ENCODE results near the gene RARB. TPM values are rescaled to one million over a fixed set of nuclear protein-coding genes. Genes with fewer than 3 reads are reported as not detected.

RARB gene
- total RNA-seq, 2 donors from 2014 or later, result not detected

DNA sequence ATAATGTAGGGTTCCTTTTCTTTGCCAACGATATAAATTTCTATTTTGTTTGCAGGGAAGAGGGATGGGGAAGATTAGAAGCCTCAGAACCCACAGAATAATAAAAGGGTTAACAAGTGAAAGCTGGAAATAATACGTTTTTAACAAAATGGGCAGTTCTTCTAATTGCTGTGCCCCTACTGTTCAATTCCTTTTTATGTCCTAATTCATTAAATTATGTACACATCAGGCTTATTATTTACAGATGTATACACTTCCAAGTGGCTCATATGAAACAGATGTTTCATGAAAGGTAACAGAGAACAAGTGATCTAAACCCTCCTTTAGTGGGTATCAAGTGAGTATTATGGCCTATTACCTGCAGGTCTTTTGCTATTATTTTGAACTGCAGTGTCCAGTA, 16.2 kb downstream of the RARB start:
- H3K36me3 Mint-ChIP-seq (ENCODE audit: insufficient read depth in 2 of 2), result no peaks in the 10 kb centered on the region
- H3K4me1 Mint-ChIP-seq (ENCODE audit: low read depth), result no peaks in the 10 kb centered on the region
- H3K27ac Mint-ChIP-seq, result no peak overlapping the region
- peaks cover 0 to 1% of the 10 kb centered on the region in 2 donors for H3K9me3 Mint-ChIP-seq
- no peak for ATAC-seq (replicated peaks in 1 of 2)
- no peaks in the 10 kb centered on the region for H3K27me3 Mint-ChIP-seq (ENCODE audit: low read depth)
- H3K4me3 Mint-ChIP-seq, result no peak overlapping the region
- DNase-seq, result no peak

DNA sequence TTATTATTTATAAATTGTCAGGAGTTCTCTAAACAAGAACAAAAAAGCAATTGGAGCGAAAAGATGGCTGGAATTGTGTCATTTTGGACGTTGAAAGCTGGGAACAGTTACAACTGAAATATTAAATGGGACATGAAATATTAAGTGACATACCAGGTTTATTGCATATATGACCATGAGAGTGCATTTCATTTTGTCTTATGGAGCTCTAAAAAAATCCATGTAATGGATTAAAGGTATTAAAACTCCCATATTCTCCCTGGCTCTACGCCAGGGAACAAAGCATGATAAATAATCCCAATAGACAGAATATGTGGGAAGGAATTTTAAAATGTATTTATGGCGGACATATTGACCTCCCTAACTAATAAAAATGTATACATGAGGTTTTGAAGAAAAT, 17.7 kb downstream of the RARB start:
- DNase-seq, result no peak
- Mint-ChIP-seq H3K4me1 (ENCODE audit: low read depth) (no peaks in the 10 kb centered on the region), H3K9me3 (peaks cover 0 to 1% of the 10 kb centered on the region in 2 donors), H3K27ac (no peak overlapping the region), H3K4me3 (no peak overlapping the region), H3K27me3 (ENCODE audit: low read depth) (no peaks in the 10 kb centered on the region), H3K36me3 (ENCODE audit: insufficient read depth in 2 of 2) (no peaks in the 10 kb centered on the region)
- ATAC-seq (replicated peaks in 1 of 2), result no peak

DNA sequence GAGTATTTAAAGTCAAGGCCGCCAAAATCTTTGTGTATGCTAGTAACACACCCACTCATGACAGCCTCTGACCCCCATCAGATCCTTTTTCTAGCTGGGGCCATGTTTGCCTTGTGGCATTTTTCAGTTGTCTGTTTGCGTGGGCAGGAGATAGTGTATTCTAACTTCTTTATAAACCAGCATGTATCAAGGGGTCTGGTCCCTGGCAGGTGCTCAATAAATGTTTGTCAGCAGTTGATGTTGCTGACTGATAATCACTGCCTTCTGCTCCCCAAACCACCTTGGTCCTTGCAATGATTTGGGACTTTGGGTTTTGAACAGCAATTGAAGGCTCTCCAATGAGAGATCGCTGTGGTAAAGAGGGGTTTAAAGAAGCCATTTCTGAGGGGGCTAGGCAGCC, 19.2 kb downstream of the RARB start:
- Mint-ChIP-seq H3K27me3 (ENCODE audit: low read depth) (no peaks in the 10 kb centered on the region), H3K4me1 (ENCODE audit: low read depth) (no peaks in the 10 kb centered on the region), H3K27ac (no peak overlapping the region), H3K36me3 (ENCODE audit: insufficient read depth in 2 of 2) (no peaks in the 10 kb centered on the region), H3K4me3 (no peak overlapping the region), H3K9me3 (peaks cover 0 to 1% of the 10 kb centered on the region in 2 donors)
- DNase-seq (no peak), ATAC-seq (replicated peaks in 1 of 2) (no peak)

DNA sequence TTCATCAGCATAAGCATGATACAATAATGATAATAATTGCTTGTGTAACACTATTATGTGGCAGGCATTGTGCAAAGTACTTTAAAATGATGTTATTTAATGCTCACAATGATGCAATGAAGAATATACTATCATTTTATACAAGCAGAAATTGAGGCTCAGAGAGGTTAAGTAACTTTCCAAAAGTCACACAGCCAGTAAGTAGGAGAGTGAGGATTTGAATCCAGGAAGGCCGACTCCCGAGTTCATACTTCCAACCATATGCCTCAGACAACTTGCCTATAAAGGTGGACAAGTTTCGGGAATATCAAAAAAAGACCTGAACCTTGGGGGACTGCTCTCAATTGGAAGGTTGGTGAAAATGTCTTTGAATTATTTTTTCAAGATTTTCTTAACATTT, 19.9 kb downstream of the RARB start:
- H3K4me3 Mint-ChIP-seq, result no peak overlapping the region
- no peak overlapping the region for H3K27ac Mint-ChIP-seq
- DNase-seq (no peak), ATAC-seq (replicated peaks in 1 of 2) (no peak)
- no peaks in the 10 kb centered on the region for H3K9me3 Mint-ChIP-seq
- H3K27me3 Mint-ChIP-seq (ENCODE audit: low read depth), result no peaks in the 10 kb centered on the region
- H3K4me1 Mint-ChIP-seq (ENCODE audit: low read depth), result no peaks in the 10 kb centered on the region
- H3K36me3 Mint-ChIP-seq (ENCODE audit: insufficient read depth in 2 of 2), result no peaks in the 10 kb centered on the region

DNA sequence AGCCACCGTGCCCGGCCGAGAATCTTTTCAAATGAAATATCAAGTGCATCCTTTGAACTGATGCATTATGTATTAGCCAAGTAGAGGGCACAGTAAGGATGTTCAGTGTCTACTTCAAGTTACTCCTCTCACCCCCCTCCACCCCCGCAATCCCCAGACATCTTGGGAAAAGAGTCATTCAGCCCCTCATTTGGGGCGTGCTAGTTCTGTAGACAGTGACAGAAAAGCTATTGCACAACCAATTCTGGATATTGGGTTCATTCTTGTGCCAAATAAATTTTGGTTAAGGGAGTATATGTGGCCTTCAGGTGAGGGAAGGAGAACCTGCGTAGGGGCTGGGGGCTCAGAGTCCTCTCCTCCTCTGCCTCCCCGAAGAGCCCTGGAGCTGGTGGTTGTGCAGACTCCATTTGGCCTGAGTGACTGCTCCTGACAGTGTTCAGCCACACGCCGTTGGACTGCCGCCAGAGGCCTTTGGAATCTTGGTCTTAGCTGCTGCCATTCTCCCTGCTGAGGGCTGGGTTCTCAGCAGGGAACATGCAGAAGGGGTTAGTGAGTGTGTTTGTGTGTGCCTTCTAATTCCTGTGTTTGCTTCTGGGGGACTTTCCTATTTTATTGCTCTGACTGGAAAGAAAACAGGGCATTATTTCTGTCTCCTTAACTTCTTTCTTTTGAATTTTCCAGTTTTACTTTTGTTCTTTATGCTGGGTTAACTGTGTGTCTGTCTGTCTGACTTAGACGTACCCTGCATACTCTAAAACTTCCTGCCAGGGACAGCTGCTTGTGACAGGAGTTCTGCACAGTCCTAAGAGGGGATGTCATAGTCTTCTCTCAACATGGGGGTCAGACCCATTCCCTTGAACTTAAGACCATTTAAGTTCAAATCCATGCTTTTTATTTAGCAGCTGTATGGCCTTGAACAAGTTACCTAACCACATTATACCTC, 21.0 kb downstream of the RARB start:
- no peak for ATAC-seq (replicated peaks in 1 of 2)
- no peaks in the 10 kb centered on the region for H3K36me3 Mint-ChIP-seq (ENCODE audit: insufficient read depth in 2 of 2)
- H3K9me3 Mint-ChIP-seq, result no peaks in the 10 kb centered on the region
- H3K4me1 Mint-ChIP-seq (ENCODE audit: low read depth), result no peaks in the 10 kb centered on the region
- H3K27me3 Mint-ChIP-seq (ENCODE audit: low read depth), result no peaks in the 10 kb centered on the region
- no peak for DNase-seq
- H3K27ac Mint-ChIP-seq, result no peak overlapping the region
- no peak overlapping the region for H3K4me3 Mint-ChIP-seq

DNA sequence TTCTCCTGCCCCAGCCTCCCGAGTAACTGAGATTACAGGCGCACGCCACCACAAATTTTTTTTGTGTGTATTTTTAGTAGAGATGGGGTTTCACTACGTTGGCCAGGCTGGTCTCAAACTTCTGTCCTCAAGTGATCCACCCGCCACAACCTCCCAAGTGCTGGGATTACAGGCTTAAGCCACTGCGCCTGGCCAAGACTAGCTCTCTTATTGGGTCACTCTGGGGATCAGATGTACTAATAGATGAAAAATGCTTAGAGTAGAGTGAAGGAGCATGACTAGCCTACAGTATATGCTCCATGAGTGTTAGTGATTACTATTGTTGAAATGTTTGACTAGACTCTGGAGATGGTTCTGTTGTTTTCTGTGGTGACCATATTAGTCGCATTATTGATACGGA, 21.8 kb downstream of the RARB start:
- Mint-ChIP-seq H3K27me3 (ENCODE audit: low read depth) (no peaks in the 10 kb centered on the region), H3K4me3 (no peak overlapping the region), H3K9me3 (no peaks in the 10 kb centered on the region), H3K27ac (no peak overlapping the region), H3K36me3 (ENCODE audit: insufficient read depth in 2 of 2) (no peaks in the 10 kb centered on the region), H3K4me1 (ENCODE audit: low read depth) (no peaks in the 10 kb centered on the region)
- DNase-seq (no peak), ATAC-seq (replicated peaks in 1 of 2) (no peak)

GRCh38 chr3:25452192-25452591, 24.1 kb downstream of the RARB start:
- no peaks in the 10 kb centered on the region for H3K36me3 Mint-ChIP-seq (ENCODE audit: insufficient read depth in 2 of 2)
- no peak overlapping the region for H3K27ac Mint-ChIP-seq
- DNase-seq (no peak), ATAC-seq (replicated peaks in 1 of 2) (no peak)
- H3K4me1 Mint-ChIP-seq (ENCODE audit: low read depth), result no peaks in the 10 kb centered on the region
- no peak overlapping the region for H3K4me3 Mint-ChIP-seq
- no peaks in the 10 kb centered on the region for H3K27me3 Mint-ChIP-seq (ENCODE audit: low read depth)
- H3K9me3 Mint-ChIP-seq, result no peaks in the 10 kb centered on the region

GRCh38 chr3:25452740-25453139, 24.7 kb downstream of the RARB start:
- DNase-seq, result no peak
- Mint-ChIP-seq H3K36me3 (ENCODE audit: insufficient read depth in 2 of 2) (no peaks in the 10 kb centered on the region), H3K4me3 (no peak overlapping the region), H3K27ac (no peak overlapping the region), H3K27me3 (ENCODE audit: low read depth) (no peaks in the 10 kb centered on the region), H3K9me3 (no peaks in the 10 kb centered on the region), H3K4me1 (ENCODE audit: low read depth) (no peaks in the 10 kb centered on the region)
- ATAC-seq (replicated peaks in 1 of 2), result no peak

DNA sequence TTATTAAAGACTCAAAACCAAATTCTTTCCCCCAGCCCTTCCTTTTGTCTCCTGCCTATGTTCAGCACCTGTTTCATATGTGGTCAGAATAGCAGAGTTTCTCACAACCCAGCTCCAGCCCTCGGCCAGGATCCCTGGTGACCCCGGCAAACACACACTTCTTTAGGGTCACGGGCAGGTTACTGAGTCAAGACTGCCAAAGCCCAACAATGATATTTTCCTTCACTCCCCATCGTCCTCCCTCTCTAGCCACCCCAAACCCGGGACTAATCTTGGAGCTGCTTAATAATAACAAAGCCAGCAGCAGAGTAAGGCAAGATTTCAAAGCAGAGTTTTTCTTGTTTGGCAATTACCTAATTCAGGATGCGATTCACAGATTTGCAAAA, 25.5 kb downstream of the RARB start:
- no peak for DNase-seq
- H3K9me3 Mint-ChIP-seq, result no peaks in the 10 kb centered on the region

GRCh38 chr3:25454005-25454927, 26.2 kb downstream of the RARB start:
- ATAC-seq (replicated peaks in 1 of 2) (no peak), DNase-seq (no peak)
- Mint-ChIP-seq H3K4me3 (no peak overlapping the region), H3K27me3 (ENCODE audit: low read depth) (no peaks in the 10 kb centered on the region), H3K4me1 (ENCODE audit: low read depth) (no peaks in the 10 kb centered on the region), H3K27ac (no peak overlapping the region), H3K36me3 (ENCODE audit: insufficient read depth in 2 of 2) (no peaks in the 10 kb centered on the region), H3K9me3 (no peaks in the 10 kb centered on the region)

More for the DNA sequence above, 25.5 kb downstream of the RARB start:
- Mint-ChIP-seq H3K4me1 (ENCODE audit: low read depth) (no peaks in the 10 kb centered on the region), H3K27ac (no peak overlapping the region), H3K36me3 (ENCODE audit: insufficient read depth in 2 of 2) (no peaks in the 10 kb centered on the region), H3K4me3 (no peak overlapping the region), H3K27me3 (ENCODE audit: low read depth) (no peaks in the 10 kb centered on the region)
- ATAC-seq (replicated peaks in 1 of 2), result no peak

DNA sequence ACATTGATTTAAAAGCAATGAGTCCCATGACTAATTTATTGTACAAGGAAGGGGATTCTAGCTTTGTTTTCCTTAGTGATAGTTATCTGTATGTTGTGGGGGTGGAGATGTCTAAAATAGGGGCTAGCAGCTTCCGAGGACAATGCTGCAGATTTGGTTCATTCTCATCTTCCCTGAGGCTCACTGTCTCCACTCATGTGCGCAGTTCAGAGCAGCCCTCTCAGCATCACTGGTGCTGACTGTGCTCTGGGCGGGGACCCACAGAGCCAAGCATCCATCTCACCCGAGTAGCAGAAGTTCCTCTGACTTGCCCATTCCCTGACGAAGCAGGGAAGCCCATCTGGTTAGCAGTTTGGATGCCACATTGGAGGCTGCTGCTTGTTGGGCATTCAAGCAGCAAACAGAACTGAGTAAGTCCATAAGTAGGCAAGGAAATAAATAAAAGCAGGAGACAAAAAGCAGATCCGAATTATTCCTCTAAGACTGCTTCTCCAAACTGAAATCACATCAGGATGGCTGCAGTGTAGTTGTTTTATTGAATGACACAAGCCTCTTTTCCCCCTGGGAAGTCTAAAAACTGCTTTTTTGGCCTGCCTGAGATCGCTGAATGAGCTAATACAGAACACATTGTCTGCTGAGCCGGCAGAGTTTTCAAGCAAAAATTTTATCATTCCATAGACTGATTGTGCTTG, 27.5 kb downstream of the RARB start:
- no peaks in the 10 kb centered on the region for H3K36me3 Mint-ChIP-seq (ENCODE audit: insufficient read depth in 2 of 2)
- no peaks in the 10 kb centered on the region for H3K9me3 Mint-ChIP-seq
- DNase-seq (no peak), ATAC-seq (replicated peaks in 1 of 2) (no peak)
- H3K27ac Mint-ChIP-seq, result no peak overlapping the region
- H3K27me3 Mint-ChIP-seq (ENCODE audit: low read depth), result no peaks in the 10 kb centered on the region
- H3K4me3 Mint-ChIP-seq, result no peak overlapping the region
- peaks cover 1% of the 10 kb centered on the region for H3K4me1 Mint-ChIP-seq (ENCODE audit: low read depth)

DNA sequence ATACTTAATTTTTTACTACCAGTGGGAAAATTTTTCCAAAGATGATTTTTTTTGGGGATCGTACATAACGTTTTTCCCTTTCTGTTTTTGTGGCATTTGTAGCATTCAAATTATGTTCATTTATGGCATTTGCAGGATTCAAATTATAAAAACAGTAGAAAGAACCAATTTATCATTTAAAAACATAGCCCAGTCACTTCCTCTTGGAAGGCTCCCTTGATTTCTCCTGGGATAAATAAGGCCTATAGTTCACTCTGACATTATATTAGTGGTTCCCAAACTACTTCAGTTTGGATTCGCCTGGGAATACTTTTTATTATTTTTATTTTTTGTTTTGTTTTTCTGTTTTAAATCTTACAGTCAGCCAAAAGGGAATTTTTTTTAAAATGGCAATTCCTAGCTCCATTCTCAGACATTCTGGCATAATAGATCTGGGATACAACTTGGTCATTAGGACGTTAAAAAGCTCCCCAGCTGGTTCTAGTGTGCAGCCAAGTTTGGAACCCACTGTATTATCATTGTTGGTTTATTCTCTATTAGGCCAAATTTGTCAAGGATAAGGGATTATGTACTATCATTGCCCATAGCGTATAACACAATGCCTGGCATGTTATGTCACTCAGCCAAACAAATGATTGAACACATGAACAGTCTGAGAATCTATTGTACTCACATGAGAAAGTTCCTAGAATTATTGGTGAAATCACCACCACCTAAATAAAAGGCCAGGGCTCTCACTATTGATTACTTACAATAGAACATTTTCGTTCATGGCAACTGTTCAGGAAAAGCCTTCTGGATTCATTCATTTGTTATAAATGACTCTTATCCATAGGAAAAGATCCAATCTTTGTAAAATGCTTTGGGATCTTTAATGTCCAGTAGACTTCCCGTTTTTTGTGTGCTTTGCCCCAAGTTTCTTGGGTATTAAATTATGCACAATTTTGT, 28.9 kb downstream of the RARB start:
- no peak for DNase-seq
- Mint-ChIP-seq H3K9me3 (no peaks in the 10 kb centered on the region), H3K4me3 (no peak overlapping the region)

More for the DNA sequence above, 28.9 kb downstream of the RARB start:
- no peak overlapping the region for H3K27ac Mint-ChIP-seq
- no peaks in the 10 kb centered on the region for H3K27me3 Mint-ChIP-seq (ENCODE audit: low read depth)
- H3K4me1 Mint-ChIP-seq (ENCODE audit: low read depth), result peaks cover 5% of the 10 kb centered on the region
- no peak for ATAC-seq (replicated peaks in 1 of 2)
- H3K36me3 Mint-ChIP-seq (ENCODE audit: insufficient read depth in 2 of 2), result no peaks in the 10 kb centered on the region
